ENCODE data around the gene LONP1. TPM values are rescaled to one million over a fixed set of nuclear protein-coding genes. Genes with fewer than 3 reads are reported as not detected.

Gene LONP1
- total and polyA plus RNA-seq, 2 of the 8 experiments (the other 6 are each of a cell fraction or from before 2014, with no cell fraction given) = 98.1 to 117 TPM

GRCh38 chr19:5676105-5676771 lies 43.7 kb downstream of the LONP1 start:
- Histone ChIP-seq H4K91ac (replicated peaks; ENCODE audit: insufficient read length, low read length) (no peak overlapping the region), H4K5ac (ENCODE audit: insufficient read length, low read depth, low read length) (no peak overlapping the region), H2BK12ac (ENCODE audit: low read depth, low read length) (no peak overlapping the region), H4K8ac (ENCODE audit: extremely low read depth, insufficient read depth, low read length) (no peak overlapping the region; the same call in 1 of the 2 replicates), H3K9ac (replicated peaks in 1 of 4; ENCODE audit: extremely low read depth in 1 of 4, low read depth in 3 of 4, low read length in 3 of 4) (no peak overlapping the region), H2BK120ac (replicated peaks; ENCODE audit: low read depth, low read length) (no peak overlapping the region), H3K23me2 (ENCODE audit: low read depth, low read length) (peaks cover 17% of the 10 kb centered on the region; the same call in 1 of the 2 replicates), H2BK5ac (ENCODE audit: low read depth, low read length) (no peak overlapping the region), H3K79me2 (ENCODE audit: control insufficient read depth in 1 of 2, insufficient read depth in 2 of 2, low read length in 2 of 2) (no peaks in the 10 kb centered on the region), H3K23ac (ENCODE audit: insufficient read length) (no peak overlapping the region), H3K56ac (replicated peaks; ENCODE audit: insufficient read length, low read depth, low read length) (no peak overlapping the region), H2BK15ac (ENCODE audit: low read length) (no peak overlapping the region), H3K18ac (ENCODE audit: extremely low read depth, low read length) (no peak overlapping the region), H3K4me3 (ENCODE audit: extremely low read depth in 1 of 4, insufficient read depth in 2 of 4, low read depth in 3 of 4, low read length in 4 of 4) (no peak overlapping the region), H3K9me3 (ENCODE audit: insufficient read depth in 2 of 2, low read depth in 1 of 2, low read length in 1 of 2) (no peaks in the 10 kb centered on the region), H3K36me3 (ENCODE audit: control insufficient read depth in 2 of 4, insufficient read depth in 4 of 4, low read length in 3 of 4) (peaks cover 0 to 2% (median 0%) of the 10 kb centered on the region in 4 experiments; a peak in 1 of 8 replicates), H3K4me1 (replicated peaks in 1 of 4; ENCODE audit: control insufficient read depth in 3 of 4, insufficient read depth in 4 of 4, low read length in 3 of 4) (peaks cover 0 to 8% (median 2%) of the 10 kb centered on the region in 4 experiments; a peak in 5 of 7 replicates), H2BK20ac (ENCODE audit: low read length) (no peak overlapping the region), H3K27me3 (replicated peaks in 1 of 4; ENCODE audit: control insufficient read depth in 3 of 4, extremely low read depth in 1 of 4, insufficient read depth in 3 of 4, low read length in 3 of 4) (no peaks in the 10 kb centered on the region), H3K14ac (ENCODE audit: insufficient read length) (no peak overlapping the region), H2AK5ac (ENCODE audit: low read depth, low read length) (no peak overlapping the region), H3K4ac (replicated peaks; ENCODE audit: insufficient read length, low read depth, low read length) (peak overlapping the region; percentile 69), H3K4me2 (ENCODE audit: insufficient read depth in 1 of 2, low read depth in 2 of 2, low read length in 2 of 2) (no peak overlapping the region), H3K79me1 (ENCODE audit: low read depth, low read length) (peaks cover 3% of the 10 kb centered on the region; the same call in 1 of the 2 replicates), H4K20me1 (replicated peaks in 1 of 2; ENCODE audit: control insufficient read depth in 1 of 2, insufficient read depth in 2 of 2, low read length in 2 of 2) (peaks cover 0 to 3% of the 10 kb centered on the region in 2 experiments), H3K27ac (ENCODE audit: low read depth, low read length) (no peak overlapping the region), H2AFZ (ENCODE audit: low read length) (no peak overlapping the region)
- ChIA-PET CTCF (ENCODE audit: partially characterized antibody) (interaction anchor here (0.6 to 3.0 kb wide), 2 partner anchors 10 to 13 kb away, joined by 3 to 26 read pairs; partner anchors contain the start of gene RPL36), POLR2A (ENCODE audit: partially characterized antibody) (interaction anchor here (0.7 to 4.1 kb wide), 5 partner anchors 10 to 55 kb away, joined by 3 to 51 read pairs (median 8); partner anchors contain the start of genes RPL36, SAFB and SAFB2)
- FAIRE-seq (no peak), DNase-seq (ENCODE audit: low read depth in 1 of 2, low spot score in 2 of 2) (no peak)
- WGBS, 2 experiments (ENCODE audit: extremely low coverage in 1 of 2, insufficient coverage in 1 of 2, insufficient read length in 1 of 2, insufficient replicate concordance in 2 of 2, low coverage in 1 of 2, low lambda C conversion rate in 2 of 2, missing lambda C conversion rate in 1 of 2) = 92% methylated on average over 16 of the region's 17 CpGs; no CpG with 5 or more reads in 1 of the 2 experiments
- TF ChIP-seq CHD2 (IDR thresholded peaks at IDR 0.05; ENCODE audit: low read length) (no peak), EP300 (IDR thresholded peaks at IDR 0.05; ENCODE audit: borderline replicate concordance in 1 of 2, low read depth in 2 of 2, low read length in 2 of 2) (no peak), TAF7 (optimal IDR thresholded peaks at IDR 0.05; ENCODE audit: borderline replicate concordance, low read depth, low read length) (no peak), NANOG (IDR thresholded peaks at IDR 0.05; ENCODE audit: insufficient read depth, low read depth, low read length, poor library complexity, severe bottlenecking) (no peak), FOSL1 (IDR thresholded peaks at IDR 0.05; ENCODE audit: insufficient read depth, low read depth, low read length) (no peak), RXRA (IDR thresholded peaks at IDR 0.05; ENCODE audit: insufficient read depth, low read depth, low read length) (no peak), EZH2 (IDR thresholded peaks at IDR 0.05; ENCODE audit: low read depth, low read length, severe bottlenecking) (no peak), NRF1 (IDR thresholded peaks at IDR 0.05; ENCODE audit: low read depth, low read length) (no peak), EGR1 (IDR thresholded peaks at IDR 0.05; ENCODE audit: borderline replicate concordance, low read depth, low read length) (no peak), SP1 (IDR thresholded peaks at IDR 0.05; ENCODE audit: low read depth, low read length) (no peak), TBP (IDR thresholded peaks at IDR 0.05; ENCODE audit: low read depth, low read length) (no peak), SRF (IDR thresholded peaks at IDR 0.05; ENCODE audit: low read depth, low read length) (no peak), YY1 (IDR thresholded peaks at IDR 0.05; ENCODE audit: low read depth, low read length) (no peak)

Measured in H1 (cell line).